Neural progenitor cell (in vitro differentiated cells): ENCODE results near the gene D2HGDH.

ENCODE experiments used
- CTCF ChIP-seq: fragments of 200-600 bp; sonication (generic); IDR thresholded peaks from 2 replicates; pipeline ENCODE4 v1.5.1; 2017; ENCODE audit warnings: antibody characterized with exemption, mild to moderate bottlenecking
- EZH2 ChIP-seq: fragments of 200-600 bp; sonication (generic); IDR thresholded peaks from 2 replicates; pipeline ENCODE4 v1.6.1; 2017; ENCODE audit warnings: antibody characterized with exemption, mild to moderate bottlenecking, moderate library complexity

- no peak for TF ChIP-seq EZH2
- TF ChIP-seq CTCF: peak; percentile 48
These were observed 10.0 kb upstream of the D2HGDH start for GRCh38 chr2:241724259-241724974.
